GM21619 (cell line): Measurements from ENCODE around the gene ARFGEF3.
"Not testable (repeated sequence)": the region's sequence is repeated elsewhere in the genome, so short reads cannot be mapped to it uniquely, and the experiment has no call there.

Source experiments
- ATAC-seq: cut with Tn5 transposase; IDR thresholded peaks from one replicate; pipeline ENCODE4 v1.9.1; 2021; ENCODE audit not compliant: unreplicated experiment

The ARFGEF3 gene

GRCh38 chr6:138267971-138268895 lies 106.5 kb downstream of the ARFGEF3 start:
- no peak for ATAC-seq

- no peak for ATAC-seq
Observed at GRCh38 chr6:138271451-138271850, 109.7 kb downstream of the ARFGEF3 start.

- no peak for ATAC-seq
Observed at GRCh38 chr6:138272533-138273315, 111.0 kb downstream of the ARFGEF3 start.

GRCh38 chr6:138275976-138276375 lies 114.2 kb downstream of the ARFGEF3 start:
- no peak for ATAC-seq

- no peak for ATAC-seq
Observed at GRCh38 chr6:138277835-138278234, 116.1 kb downstream of the ARFGEF3 start.

- ATAC-seq = no peak
Observed at GRCh38 chr6:138278326-138278725, 116.6 kb downstream of the ARFGEF3 start.

- ATAC-seq = no peak
Observed at GRCh38 chr6:138285800-138286199, 124.1 kb downstream of the ARFGEF3 start.

GRCh38 chr6:138286698-138287097 lies 125.0 kb downstream of the ARFGEF3 start:
- ATAC-seq = no peak

- peak; percentile 63 for ATAC-seq
Observed at GRCh38 chr6:138287144-138287955, 125.6 kb downstream of the ARFGEF3 start.

- not testable (repeated sequence) for ATAC-seq
Observed at GRCh38 chr6:138288428-138289085, 126.8 kb downstream of the ARFGEF3 start.

GRCh38 chr6:138289739-138290138 lies 128.0 kb downstream of the ARFGEF3 start:
- ATAC-seq = no peak

- no peak for ATAC-seq
Observed at GRCh38 chr6:138290423-138290962, 128.8 kb downstream of the ARFGEF3 start.

GRCh38 chr6:138291036-138291848 lies 129.5 kb downstream of the ARFGEF3 start:
- ATAC-seq = no peak

- ATAC-seq = no peak
Observed at GRCh38 chr6:138291849-138292181, 130.1 kb downstream of the ARFGEF3 start.

GRCh38 chr6:138292482-138292881 lies 130.7 kb downstream of the ARFGEF3 start:
- no peak for ATAC-seq

- no peak for ATAC-seq
Observed at GRCh38 chr6:138293428-138294395, 132.0 kb downstream of the ARFGEF3 start.

GRCh38 chr6:138296381-138296780 lies 134.6 kb downstream of the ARFGEF3 start:
- ATAC-seq = no peak

- ATAC-seq = no peak
Observed at GRCh38 chr6:138296786-138297185, 135.0 kb downstream of the ARFGEF3 start.
